Neutrophil (primary cell): ENCODE data around the gene GPR180.

Experiments
- H3K27ac ChIP-seq: fragments of 200-600 bp; sonication (generic); 2 replicates; pipeline ENCODE4 v1.5.1; 2016; ENCODE audit warnings: mild to moderate bottlenecking, moderate library complexity
- H3K27me3 ChIP-seq: fragments of 200-600 bp; sonication (generic); 2 replicates; pipeline ENCODE4 v1.6.0; 2016; ENCODE audit warnings: mild to moderate bottlenecking
- H3K36me3 ChIP-seq: fragments of 200-600 bp; sonication (generic); 2 replicates; pipeline ENCODE4 v1.5.1; 2017
- H3K4me1 ChIP-seq, 2 experiments: fragments of 200-600 bp in 1 of 2; sonication (generic) in 1 of 2; 1 replicate in 1 of 2; 2 replicates in 1 of 2; pipeline versions ENCODE4 v1.5.1 to v1.6.1; 2013 to 2016; ENCODE audit warnings: low read depth in 1 of 2, low read length in 1 of 2, mild to moderate bottlenecking in 1 of 2, moderate library complexity in 1 of 2; ENCODE audit not compliant: control insufficient read depth in 1 of 2, insufficient read depth in 1 of 2
- H3K4me3 ChIP-seq, 2 experiments: fragments of 200-600 bp in 1 of 2; sonication (generic) in 1 of 2; 1 replicate in 1 of 2; 2 replicates in 1 of 2; pipeline ENCODE4 v1.5.1; 2013 to 2016; ENCODE audit warnings: low read depth in 1 of 2, low read length in 1 of 2, mild to moderate bottlenecking in 1 of 2, moderate library complexity in 1 of 2
- H3K9me3 ChIP-seq: fragments of 200-600 bp; sonication (generic); 2 replicates; pipeline ENCODE4 v1.5.1; 2016
- CTCF ChIP-seq: fragments of 200-600 bp; sonication (generic); IDR thresholded peaks from 2 replicates; pipeline ENCODE4 v1.5.1; 2016; ENCODE audit warnings: antibody characterized with exemption

The GPR180 gene

GRCh38 chr13:94666065-94666464 lies 64.4 kb downstream of the GPR180 start:
- Histone ChIP-seq H3K27me3 (peaks cover 45% of the 10 kb centered on the region), H3K4me3 (no peak overlapping the region), H3K36me3 (no peaks in the 10 kb centered on the region), H3K9me3 (no peaks in the 10 kb centered on the region), H3K27ac (no peak overlapping the region), H3K4me1 (no peaks in the 10 kb centered on the region)
- no peak for TF ChIP-seq CTCF

- Histone ChIP-seq H3K27me3 (peaks cover 34% of the 10 kb centered on the region), H3K36me3 (no peaks in the 10 kb centered on the region), H3K4me3 (no peak overlapping the region), H3K4me1 (no peaks in the 10 kb centered on the region), H3K9me3 (no peaks in the 10 kb centered on the region), H3K27ac (no peak overlapping the region)
- no peak for TF ChIP-seq CTCF
Observed at GRCh38 chr13:94667190-94667589, 65.5 kb downstream of the GPR180 start.

- Histone ChIP-seq H3K9me3 (no peaks in the 10 kb centered on the region), H3K36me3 (no peaks in the 10 kb centered on the region), H3K4me3 (no peak overlapping the region), H3K4me1 (no peaks in the 10 kb centered on the region), H3K27ac (no peak overlapping the region), H3K27me3 (peaks cover 21% of the 10 kb centered on the region)
- no peak for TF ChIP-seq CTCF
Observed at GRCh38 chr13:94672400-94672799, 70.7 kb downstream of the GPR180 start.

GRCh38 chr13:94673851-94674250 lies 72.2 kb downstream of the GPR180 start:
- Histone ChIP-seq H3K4me1 (no peaks in the 10 kb centered on the region), H3K27ac (no peak overlapping the region), H3K27me3 (peaks cover 33% of the 10 kb centered on the region), H3K9me3 (no peaks in the 10 kb centered on the region), H3K4me3 (no peak overlapping the region), H3K36me3 (no peaks in the 10 kb centered on the region)
- no peak for TF ChIP-seq CTCF

GRCh38 chr13:94674609-94675348 lies 73.1 kb downstream of the GPR180 start:
- Histone ChIP-seq H3K27ac (no peak overlapping the region), H3K27me3 (peaks cover 40% of the 10 kb centered on the region), H3K9me3 (no peaks in the 10 kb centered on the region), H3K4me1 (no peaks in the 10 kb centered on the region), H3K36me3 (no peaks in the 10 kb centered on the region), H3K4me3 (no peak overlapping the region)
- no peak for TF ChIP-seq CTCF
